Spleen (tissue), 3 donors: ENCODE data around the gene LTBP2.

ENCODE experiments used
- POLR2A ChIP-seq, 3 donors: fragments of 450-650 bp; IDR thresholded peaks; one replicate each; pipeline ENCODE4 v1.5.1; 2017; ENCODE audit warnings: antibody characterized with exemption in 3 of 3, mild to moderate bottlenecking in 1 of 3
- POLR2AphosphoS5 ChIP-seq, 3 donors: sonication (generic); formaldehyde crosslinking; IDR thresholded peaks; one replicate each; pipeline ENCODE4 v1.5.1; 2017; ENCODE audit warnings: antibody characterized with exemption in 3 of 3

GRCh38 chr14:74604157-74604556 lies 7.9 kb downstream of the LTBP2 start:
- no peak for TF ChIP-seq POLR2AphosphoS5 (IDR thresholded peaks at IDR 0.05)
- no peak for TF ChIP-seq POLR2A (IDR thresholded peaks at IDR 0.05)
